HG03565 (cell line): Measurements from ENCODE around the gene TNFAIP8L3.
"Not testable (repeated sequence)": the region's sequence is repeated elsewhere in the genome, so short reads cannot be mapped to it uniquely, and the experiment has no call there.

ENCODE experiments used
- ATAC-seq: cut with Tn5 transposase; IDR thresholded peaks from one replicate; pipeline ENCODE4 v1.9.1; 2021; ENCODE audit warnings: mild to moderate bottlenecking, moderate library complexity; ENCODE audit not compliant: unreplicated experiment

Gene TNFAIP8L3

DNA sequence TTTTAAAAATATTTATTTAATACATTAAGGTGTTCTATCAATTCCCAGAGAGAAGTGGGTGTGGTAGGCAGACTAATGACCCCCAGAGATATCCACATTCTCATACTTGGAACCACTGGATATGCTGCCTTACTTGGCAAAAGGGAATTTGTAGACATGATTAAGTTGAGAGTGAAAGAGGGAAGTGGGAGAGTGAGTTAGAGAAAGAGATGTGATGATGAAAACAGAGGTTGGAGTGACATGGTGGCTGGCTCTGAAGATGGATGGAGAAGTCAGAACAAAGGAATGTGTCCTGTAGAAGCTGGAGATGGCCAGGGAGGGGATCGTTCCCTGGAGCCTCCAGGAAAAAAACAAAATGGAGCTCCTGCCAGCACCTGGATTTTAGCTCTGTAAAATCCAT is 32.0 kb downstream of the TNFAIP8L3 start:
- ATAC-seq: no peak

DNA sequence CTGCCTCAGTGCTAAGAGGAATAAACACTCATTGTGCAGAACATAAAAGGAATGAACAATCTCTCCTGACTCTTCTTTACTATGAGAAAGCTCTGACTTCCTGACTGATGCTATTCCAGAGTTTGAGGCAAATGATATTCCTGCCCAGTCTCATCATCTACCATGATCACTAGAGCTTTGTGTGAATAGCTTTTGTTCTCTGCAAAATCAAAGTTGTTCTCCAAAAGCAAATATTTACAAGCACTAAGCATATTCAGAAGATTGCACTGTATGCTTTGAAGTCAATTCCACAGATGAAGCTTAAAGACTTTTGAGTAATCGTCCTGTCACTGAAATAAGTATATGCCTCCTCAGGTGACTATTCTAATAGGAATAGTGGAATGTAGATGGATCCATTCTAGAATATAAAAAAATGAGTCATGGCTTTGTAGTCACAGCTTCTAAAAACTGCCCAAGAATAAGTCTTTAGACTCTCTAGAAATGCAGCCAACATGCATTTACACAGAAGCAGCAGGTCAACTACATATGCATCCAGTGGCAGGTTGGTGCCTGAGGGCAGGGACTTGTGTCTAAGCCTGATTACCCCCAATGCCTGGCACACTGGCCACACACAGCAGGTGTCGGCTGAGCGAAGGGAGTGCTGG is 34.6 kb downstream of the TNFAIP8L3 start:
- no peak for ATAC-seq

DNA sequence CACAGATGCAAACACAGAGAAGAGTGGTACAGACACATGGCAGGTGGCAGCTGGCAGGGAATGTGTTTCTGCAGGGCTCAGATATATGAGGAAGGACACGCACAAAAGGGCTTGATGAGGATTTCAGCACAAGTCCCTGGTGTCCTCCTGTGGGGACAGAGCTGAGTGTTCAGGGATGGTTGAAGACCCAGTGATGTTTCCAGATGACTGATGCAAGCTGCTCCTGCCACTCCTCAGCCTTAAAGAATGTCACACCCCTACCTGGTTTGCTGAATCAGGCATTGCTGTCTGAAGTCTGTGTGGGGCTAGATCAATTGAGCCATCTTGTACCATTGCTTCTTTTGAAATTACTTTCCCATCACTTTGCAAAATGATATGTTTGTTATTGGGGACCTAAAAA is 40.2 kb downstream of the TNFAIP8L3 start:
- ATAC-seq: no peak

DNA sequence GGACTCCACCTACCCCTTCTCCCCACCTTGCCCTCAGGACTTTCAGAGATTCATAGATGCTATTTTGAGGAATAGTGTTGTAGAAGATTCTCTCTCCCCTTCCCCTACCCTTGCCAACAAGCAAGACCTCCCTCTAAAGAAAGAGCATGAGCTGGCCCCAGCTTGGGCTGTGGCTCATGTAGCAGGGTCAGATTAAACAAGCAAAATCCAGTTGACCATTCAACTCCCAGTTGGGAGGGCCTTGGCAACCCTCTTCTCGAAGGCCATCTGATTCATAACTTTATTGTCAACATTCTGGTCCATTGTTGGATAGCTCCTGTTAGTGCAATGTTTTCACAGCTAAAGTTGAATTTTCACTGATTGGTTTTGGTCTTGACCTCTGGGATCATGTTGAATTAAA is 41.1 kb downstream of the TNFAIP8L3 start:
- no peak for ATAC-seq

DNA sequence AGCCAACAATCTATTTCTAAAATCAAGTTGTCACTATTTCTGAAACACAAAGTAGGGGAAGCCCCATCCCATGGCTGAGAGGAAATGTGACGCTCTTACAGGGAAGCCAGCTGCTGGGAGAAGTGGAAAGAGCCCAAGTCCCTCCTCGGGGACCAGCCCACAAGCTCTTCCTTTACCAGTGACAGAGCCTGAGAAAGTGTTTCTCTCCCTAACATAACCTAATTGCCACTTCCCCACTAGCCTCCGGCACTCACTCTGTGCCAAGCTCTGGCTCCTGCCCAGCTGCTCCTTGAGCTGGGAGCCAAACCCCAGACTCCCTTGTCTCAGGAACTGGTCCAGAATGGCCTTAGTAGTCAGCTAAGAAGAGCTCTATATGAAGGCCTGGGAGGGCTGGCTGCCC is 42.9 kb downstream of the TNFAIP8L3 start:
- ATAC-seq: no peak

DNA sequence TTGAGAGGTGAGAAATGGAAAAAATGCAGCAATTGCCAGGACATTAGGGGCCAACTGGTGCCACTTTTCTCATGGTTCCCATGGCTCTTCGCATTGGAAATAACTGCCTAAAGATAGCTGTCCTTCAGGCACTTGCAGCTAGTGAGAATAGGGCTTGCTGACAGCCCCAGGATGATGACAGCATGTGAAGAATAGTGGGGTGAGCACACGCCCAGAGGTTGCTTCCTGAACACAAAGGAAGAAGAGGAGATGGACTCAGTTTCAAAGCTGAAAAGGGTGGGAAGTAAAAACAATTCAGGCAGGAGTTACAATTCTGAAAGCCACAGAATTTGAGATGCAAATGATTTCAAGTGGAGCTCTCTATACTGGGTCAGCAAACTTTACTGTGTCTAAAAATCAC is 45.6 kb downstream of the TNFAIP8L3 start:
- no peak for ATAC-seq

DNA sequence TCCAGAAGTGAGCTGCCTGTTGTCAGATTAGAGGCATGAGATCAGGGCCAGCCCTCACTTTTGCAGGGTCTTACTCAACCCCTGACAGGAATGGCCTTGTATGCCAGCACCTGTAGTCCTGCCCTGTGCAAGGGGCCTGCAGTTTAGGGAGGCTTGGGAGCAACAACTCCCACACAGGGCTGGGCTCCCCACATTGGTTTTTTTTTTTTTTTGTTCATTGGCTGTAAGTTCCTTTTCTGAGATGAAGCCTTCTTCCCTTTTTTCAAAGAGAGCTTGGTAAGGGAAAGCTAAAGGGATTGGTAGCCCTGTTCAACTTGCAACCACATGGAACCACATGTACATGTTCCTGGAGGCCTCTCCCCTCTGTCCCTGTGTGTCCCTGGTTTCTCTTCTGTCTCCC is 46.4 kb downstream of the TNFAIP8L3 start:
- no peak for ATAC-seq

DNA sequence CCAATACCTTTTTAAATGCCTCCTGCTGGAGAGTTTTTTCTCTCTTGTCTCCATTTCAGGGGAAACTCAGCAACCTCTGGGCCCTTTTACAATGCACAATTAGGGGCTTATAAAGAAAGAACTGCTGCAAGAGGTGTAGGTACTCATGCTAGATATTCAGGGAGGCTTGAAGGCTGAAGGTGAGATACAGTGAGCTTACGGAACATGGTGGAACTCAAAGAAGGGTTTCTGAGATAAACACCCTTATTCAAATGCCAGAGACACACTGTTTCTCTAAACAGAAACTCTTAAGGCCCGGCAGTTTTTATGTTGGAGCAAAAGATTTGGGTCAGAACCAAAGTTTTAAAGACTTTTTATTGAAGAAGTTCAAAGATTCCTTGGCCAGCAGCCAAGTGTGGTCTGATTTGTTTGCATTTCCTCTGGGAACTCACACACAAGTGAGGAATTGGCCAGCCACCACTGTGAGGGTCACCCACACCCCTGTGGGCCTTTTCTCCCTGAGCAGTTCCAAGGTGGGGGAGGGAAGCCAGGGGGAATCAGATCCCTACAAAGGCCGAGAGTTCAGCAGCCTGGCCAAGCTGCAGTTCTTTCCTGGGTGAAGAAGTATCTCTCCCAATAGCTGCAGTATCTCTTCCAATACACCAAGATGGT is 47.8 kb downstream of the TNFAIP8L3 start:
- no peak for ATAC-seq

DNA sequence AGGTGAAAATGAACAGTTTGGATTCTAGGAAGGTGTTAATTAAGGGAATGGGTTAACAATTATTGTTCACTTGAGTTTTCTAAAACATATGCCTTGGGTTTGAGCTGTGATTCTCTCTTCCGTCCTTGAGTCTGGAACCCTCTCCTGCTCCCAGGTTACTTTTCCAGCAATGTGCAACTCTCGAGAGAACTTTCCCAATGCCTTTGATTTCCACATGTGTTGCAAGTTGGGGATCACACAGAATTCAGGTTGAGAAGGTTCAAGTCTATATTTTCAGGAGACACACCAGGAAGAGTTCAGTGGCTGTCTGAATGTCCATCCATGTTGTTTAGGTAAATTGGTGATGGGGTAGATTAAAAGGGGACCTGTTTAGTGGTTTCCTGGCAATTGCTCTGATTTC is 48.7 kb downstream of the TNFAIP8L3 start:
- ATAC-seq: no peak

DNA sequence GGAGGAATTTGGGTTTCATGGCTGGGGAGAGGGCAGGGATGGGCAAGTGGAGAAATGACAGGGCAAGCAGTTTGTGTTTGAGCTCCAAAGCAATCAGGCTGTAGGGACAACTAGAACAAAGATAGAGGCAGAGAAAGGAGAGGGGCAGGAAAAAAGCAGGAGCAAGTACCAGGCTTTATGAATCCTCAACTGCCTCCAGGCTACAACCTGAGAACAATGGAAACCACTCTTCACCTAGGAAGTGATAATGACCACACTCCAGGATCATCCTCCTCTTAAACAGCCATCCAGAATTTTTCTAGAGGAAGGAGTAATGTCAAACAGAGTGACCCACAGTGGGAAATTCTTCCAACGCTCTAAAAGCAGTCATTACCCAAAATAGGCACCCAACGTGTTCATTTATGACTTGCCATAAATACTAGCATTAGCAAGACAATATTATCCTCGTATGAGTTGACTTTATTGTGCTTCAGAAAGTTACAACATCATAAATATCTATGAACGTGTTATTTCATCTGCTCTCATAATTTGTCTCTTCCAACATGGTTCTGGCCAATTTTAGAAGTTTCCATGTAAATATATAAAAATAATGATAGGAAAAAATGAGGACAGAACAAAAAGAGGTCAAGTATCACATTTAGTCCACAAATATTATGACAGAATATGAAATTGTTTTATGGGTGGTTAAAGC is 50.5 kb downstream of the TNFAIP8L3 start:
- ATAC-seq: no peak

DNA sequence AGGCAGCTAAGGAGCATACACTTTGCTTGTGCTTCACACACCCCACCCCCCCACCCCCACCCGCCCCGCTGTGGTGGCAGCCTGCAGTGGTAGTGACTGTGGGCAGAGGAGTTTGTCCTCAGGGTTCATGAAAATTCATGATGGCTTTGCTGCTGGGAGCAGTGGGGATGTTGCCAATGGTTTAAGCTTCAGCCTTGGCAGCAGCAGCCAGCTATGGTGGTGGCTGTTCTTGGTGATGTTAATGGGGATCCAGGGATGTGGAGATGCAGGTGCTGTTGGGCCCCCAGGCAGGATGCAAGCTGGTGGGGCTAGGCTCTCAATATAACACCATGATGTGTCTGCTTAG is 55.8 kb downstream of the TNFAIP8L3 start:
- ATAC-seq: no peak

DNA sequence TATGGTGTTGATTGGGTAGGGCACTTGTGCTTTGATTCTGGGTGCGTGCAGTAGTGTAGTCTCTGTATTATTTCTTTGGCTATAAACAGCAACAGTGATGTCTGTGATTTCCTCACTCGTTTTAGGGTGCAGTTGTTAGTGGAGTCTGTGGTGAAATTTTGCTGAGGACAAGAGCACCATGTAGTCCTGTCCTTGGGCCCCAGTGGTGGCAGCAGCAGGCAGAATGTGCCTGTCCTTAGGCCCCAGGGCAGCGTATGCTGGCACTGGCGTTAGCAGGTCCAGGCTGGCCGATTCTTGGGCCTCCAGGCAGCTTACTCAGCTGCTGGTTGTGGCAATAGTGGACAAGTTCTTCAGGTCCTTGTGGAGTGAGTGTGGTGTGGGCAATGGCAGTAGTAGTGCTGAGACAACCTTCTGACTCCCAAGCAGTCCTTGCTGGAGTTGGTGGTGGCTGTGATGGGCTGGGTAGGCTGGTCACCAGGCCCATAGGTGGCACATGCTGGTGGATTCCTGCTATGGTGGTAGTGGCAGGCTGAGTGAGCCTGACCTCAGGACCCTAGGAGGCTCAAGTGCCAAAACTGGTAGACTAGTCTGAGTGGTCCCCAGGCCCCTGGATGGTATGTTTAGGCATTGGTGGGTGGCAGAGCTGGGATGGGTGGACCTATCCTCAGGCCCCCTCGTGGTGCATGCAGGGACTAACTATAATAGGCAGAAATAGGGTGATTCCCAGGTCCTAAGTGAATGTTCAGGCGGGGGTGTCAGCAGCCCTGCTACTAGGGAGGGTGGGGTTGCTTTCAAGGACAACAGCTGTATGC is 56.3 kb downstream of the TNFAIP8L3 start:
- no peak for ATAC-seq

DNA sequence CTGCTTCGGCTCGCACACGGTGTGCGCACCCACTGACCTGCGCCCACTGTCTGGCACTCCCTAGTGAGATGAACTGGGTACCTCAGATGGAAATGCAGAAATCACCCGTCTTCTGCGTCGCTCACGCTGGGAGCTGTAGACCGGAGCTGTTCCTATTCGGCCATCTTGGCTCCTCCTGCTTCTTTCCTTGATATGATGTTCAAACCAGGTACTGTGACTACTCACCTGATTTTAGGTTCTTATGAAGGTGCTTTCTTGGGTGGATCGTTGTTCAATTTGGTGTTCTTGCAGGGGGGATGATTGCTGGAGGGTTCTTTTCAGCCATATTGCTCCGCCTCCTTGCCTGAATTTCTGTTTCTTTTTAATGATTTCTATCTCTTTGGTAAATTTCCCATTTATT is 57.2 kb downstream of the TNFAIP8L3 start:
- ATAC-seq: not testable (repeated sequence)

DNA sequence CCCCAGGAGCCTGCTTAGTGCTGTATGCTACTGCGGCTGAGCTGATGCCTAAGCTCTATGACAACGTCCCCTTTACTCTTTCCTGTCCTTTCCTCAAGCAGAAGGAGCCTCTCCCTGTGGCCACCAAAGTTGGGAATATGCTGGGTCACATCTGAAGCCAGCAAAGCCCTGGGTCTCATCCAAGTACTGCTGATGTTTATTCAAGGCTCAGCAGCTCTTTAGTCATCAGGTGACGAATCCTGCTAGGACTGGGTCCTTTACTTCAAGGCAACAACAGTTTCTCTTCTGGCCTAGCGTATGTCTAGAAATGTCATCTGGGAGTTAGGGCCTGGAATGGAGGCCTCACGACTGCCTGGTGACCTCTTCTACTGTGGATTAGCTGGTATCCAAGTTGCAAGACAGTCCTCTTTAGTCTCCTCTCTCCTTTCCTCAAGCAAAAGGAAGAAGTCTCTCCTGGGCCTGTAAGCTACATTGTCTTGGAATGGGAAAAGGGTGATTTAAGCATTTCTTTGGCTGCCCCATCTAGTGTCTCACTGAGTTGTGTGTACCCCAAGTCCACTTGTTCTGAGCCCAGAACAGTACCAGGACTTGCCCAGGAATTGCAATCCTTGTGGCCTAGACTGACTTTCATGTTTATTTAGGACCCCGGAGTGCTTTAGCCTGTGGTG is 63.9 kb downstream of the TNFAIP8L3 start:
- no peak for ATAC-seq

DNA sequence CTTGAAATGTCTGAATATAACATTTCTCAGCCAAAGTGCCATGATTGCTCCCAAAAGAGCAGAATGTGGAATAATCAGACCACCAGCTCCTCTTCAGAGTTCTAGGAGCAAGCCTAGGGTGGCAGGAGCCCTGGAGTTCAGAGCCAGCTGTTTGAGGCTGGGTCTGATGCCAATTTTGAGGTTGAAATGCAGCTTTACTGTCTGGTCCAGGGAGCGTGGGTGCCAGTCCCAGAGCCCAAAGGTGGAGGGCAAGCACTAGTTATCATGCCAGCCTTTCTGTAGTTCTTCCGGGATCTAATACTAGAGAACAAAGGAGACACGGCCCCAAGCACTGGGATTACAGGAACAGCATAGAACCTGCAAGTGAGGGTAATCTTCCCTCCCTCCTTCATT is 69.3 kb downstream of the TNFAIP8L3 start:
- no peak for ATAC-seq

DNA sequence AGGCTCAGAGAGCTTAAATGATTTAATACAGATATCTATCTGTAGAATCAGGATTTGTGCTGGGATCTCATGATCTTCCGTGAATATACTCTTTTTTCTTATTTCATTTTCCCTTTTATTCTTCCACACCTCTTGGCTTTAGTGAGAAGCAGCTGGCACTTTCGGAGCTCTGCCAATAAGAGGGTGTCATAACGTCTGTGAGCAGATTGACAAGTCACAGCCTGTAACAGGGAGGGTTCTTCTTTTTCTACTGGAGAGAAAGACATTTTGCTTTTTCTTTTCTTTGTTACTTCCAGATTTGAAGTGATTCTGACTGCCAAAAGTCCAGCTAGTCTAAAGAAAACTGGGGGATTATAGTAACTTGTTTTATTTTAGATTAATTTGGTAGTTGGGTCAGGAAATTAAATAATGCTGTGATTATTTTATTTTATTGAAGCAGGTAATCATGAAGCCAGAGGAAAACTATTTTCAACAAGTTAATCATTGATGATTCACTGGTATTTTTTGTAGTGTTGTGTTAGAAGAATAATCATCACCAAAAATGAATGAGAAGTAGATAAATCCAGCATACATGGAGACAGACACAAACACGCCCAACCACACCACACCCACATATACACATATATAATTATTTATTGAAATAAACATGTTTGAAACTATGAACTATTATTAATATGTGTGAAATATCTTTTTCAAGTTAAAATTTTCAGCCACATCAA is 69.8 kb downstream of the TNFAIP8L3 start:
- ATAC-seq: no peak

DNA sequence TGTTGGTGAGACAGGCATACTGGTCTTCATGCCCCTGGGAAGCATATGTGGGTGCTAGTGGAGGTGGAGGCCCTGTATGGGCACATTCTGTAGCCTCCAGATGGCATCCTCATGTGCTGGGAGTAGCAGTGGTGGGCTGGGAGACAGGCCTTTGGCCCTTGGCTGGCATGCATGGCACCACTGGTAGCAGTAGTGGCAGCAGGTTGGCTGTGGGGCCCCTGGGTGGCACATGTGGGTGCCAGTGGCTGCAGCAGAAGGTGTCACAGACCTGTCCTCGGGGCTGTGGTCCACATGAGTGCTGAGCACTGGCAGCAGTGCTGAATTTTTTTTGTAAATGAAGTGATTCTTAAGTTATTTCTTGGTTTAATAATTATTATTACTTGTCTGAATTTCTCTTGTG is 71.2 kb downstream of the TNFAIP8L3 start:
- no peak for ATAC-seq

DNA sequence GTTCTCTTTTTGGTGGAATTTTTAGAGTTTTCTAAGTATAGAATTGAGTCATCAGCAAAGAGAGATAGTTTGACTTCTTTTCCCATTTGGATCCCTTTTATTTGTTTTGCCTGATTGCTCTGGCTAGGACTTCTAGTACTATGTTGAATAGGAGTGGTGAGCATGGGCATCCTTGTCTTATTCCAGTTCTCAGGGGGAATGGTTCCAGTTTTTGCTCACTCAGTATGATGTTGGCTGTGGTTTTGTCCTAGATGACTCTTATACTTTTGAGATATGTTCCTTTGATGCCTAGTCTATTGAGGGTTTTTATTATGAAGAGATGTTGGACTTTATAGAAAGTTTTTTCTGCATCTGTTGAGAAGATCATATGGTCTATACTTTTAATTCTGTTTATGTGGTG is 72.5 kb downstream of the TNFAIP8L3 start:
- ATAC-seq: no peak

DNA sequence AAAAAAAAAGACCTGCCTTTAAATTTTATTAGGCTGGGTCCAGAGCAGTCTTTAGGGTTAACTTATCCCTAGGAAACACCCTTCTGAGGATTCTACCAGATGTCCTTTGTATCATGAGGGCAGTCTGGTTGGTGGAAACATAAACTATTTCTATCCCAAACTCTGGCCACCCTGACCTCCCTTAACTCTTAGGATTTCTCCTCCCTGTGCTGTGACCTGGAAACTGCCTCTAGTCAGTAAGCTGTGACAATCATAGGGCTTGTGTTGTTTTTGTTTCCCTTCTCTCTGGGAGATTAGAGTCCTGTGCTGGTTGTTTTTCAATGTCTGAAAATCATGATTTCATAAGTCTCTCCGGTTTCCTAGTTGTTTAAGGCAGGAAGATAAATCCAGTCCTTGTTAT is 78.1 kb downstream of the TNFAIP8L3 start:
- no peak for ATAC-seq

DNA sequence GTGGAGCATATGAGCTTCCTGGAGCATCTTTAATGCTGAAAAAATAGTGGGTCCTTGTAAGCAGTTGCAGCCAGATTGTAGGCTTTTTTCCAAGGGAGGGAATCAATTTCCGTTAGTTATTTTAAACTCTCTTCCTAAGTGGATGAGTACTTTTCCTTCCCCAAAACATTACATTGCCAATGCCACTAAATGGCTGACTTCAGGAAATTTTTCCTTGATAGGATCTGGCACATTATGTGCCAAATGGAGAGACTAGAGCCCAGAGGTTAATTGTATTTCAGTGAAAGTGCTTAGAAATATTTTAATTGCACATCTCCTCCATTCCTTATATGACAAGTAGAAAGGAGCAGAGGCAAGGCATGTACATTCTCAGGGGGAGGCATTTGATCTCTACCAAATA is 83.5 kb downstream of the TNFAIP8L3 start:
- no peak for ATAC-seq
